HEK293 (cell line): ENCODE measurements around the gene TSPAN9.

Experiments used
- CTCF ChIA-PET: fragments of 350-600 bp; formaldehyde crosslinking; extraction: SDS; loops from one replicate; lab custom pipeline; 2021; ENCODE audit warnings: antibody characterized with exemption; lab: Yijun Ruan, JAX
- POLR2A ChIA-PET: fragments of 300-600 bp; formaldehyde crosslinking; extraction: SDS; loops from one replicate; lab custom pipeline; 2020; ENCODE audit warnings: antibody characterized with exemption, inconsistent platforms; lab: Yijun Ruan, JAX
- H3K27ac ChIP-seq: fragments of 200-500 bp; sonication (Bioruptor generic); 2 replicates; pipeline ENCODE4 v1.5.1; 2014; ENCODE audit warnings: low read depth, low read length, control low read depth, inconsistent platforms; ENCODE audit errors: extremely low read depth
- H3K36me3 ChIP-seq, 2 experiments: fragments of 200-500 bp in 1 of 2; sonication (Bioruptor generic) in 1 of 2; 1 replicate in 1 of 2; 2 replicates in 1 of 2; pipeline ENCODE4 v1.5.1; 2014 to 2017; ENCODE audit warnings: inconsistent platforms in 2 of 2, low read length in 2 of 2; ENCODE audit not compliant: control insufficient read depth in 2 of 2, insufficient read depth in 1 of 2
- H3K4me1 ChIP-seq: fragments of 200-500 bp; sonication (Bioruptor generic); 2 replicates; pipeline ENCODE4 v1.5.1; 2014; ENCODE audit warnings: mild to moderate bottlenecking, low read length, inconsistent platforms; ENCODE audit not compliant: control insufficient read depth, insufficient read depth
- H3K4me3 ChIP-seq: 2 replicates; pipeline ENCODE4 v1.5.1; 2011; ENCODE audit warnings: low read depth, mild to moderate bottlenecking, control low read depth, low read length, moderate library complexity
- H3K9me3 ChIP-seq: fragments of 200-500 bp; sonication (Bioruptor generic); 2 replicates; pipeline ENCODE4 v1.5.1; 2014; ENCODE audit warnings: low read depth, low read length, inconsistent platforms; ENCODE audit not compliant: control insufficient read depth, insufficient read depth
- KLF10 ChIP-seq: fragments of 450-650 bp; IDR thresholded peaks from 2 replicates; pipeline ENCODE4 v1.5.1; 2018; ENCODE audit warnings: missing biosample characterization, mild to moderate bottlenecking, missing genetic modification characterization
- MZF1 ChIP-seq: fragments of 450-650 bp; formaldehyde crosslinking; IDR thresholded peaks from 2 replicates; pipeline ENCODE4 v1.5.1; 2017; ENCODE audit warnings: missing biosample characterization, missing genetic modification characterization, borderline replicate concordance
- SCRT1 ChIP-seq: fragments of 450-650 bp; formaldehyde crosslinking; IDR thresholded peaks from 2 replicates; pipeline ENCODE4 v1.5.1; 2016; ENCODE audit warnings: missing biosample characterization, missing genetic modification characterization, borderline replicate concordance
- YY2 ChIP-seq: fragments of 450-650 bp; formaldehyde crosslinking; IDR thresholded peaks from 2 replicates; pipeline ENCODE4 v1.5.1; 2016; ENCODE audit warnings: missing biosample characterization, missing genetic modification characterization
- ZBTB1 ChIP-seq: fragments of 450-650 bp; formaldehyde crosslinking; IDR thresholded peaks from 2 replicates; pipeline ENCODE4 v1.5.1; 2016; ENCODE audit warnings: missing biosample characterization, missing genetic modification characterization
- ZBTB17 ChIP-seq: fragments of 450-650 bp; formaldehyde crosslinking; IDR thresholded peaks from 2 replicates; pipeline ENCODE4 v1.5.1; 2016; ENCODE audit warnings: missing biosample characterization, missing genetic modification characterization
- ZBTB44 ChIP-seq: fragments of 450-650 bp; IDR thresholded peaks from 2 replicates; pipeline ENCODE4 v1.5.1; 2018; ENCODE audit warnings: missing biosample characterization, mild to moderate bottlenecking, missing genetic modification characterization
- ZNF121 ChIP-seq: fragments of 450-650 bp; formaldehyde crosslinking; IDR thresholded peaks from 2 replicates; pipeline ENCODE4 v1.5.1; 2016; ENCODE audit warnings: missing biosample characterization, missing genetic modification characterization
- ZNF132 ChIP-seq: fragments of 450-650 bp; formaldehyde crosslinking; IDR thresholded peaks from 2 replicates; pipeline ENCODE4 v1.5.1; 2017; ENCODE audit warnings: missing biosample characterization, missing genetic modification characterization, borderline replicate concordance
- ZNF155 ChIP-seq: fragments of 450-650 bp; formaldehyde crosslinking; IDR thresholded peaks from 2 replicates; pipeline ENCODE4 v1.5.1; 2016; ENCODE audit warnings: missing biosample characterization, missing genetic modification characterization
- ZNF174 ChIP-seq: fragments of 450-650 bp; formaldehyde crosslinking; IDR thresholded peaks from 2 replicates; pipeline ENCODE4 v1.5.0; 2017; ENCODE audit warnings: missing biosample characterization, mild to moderate bottlenecking, missing genetic modification characterization
- ZNF2 ChIP-seq: fragments of 450-650 bp; formaldehyde crosslinking; IDR thresholded peaks from 2 replicates; pipeline ENCODE4 v1.5.1; 2016; ENCODE audit warnings: missing biosample characterization, missing genetic modification characterization
- ZNF202 ChIP-seq: fragments of 450-650 bp; formaldehyde crosslinking; IDR thresholded peaks from 2 replicates; pipeline ENCODE4 v1.5.1; 2016; ENCODE audit warnings: missing biosample characterization, missing genetic modification characterization, borderline replicate concordance
- ZNF335 ChIP-seq: fragments of 450-650 bp; formaldehyde crosslinking; conservative IDR thresholded peaks from 2 replicates; pipeline ENCODE4 v1.5.1; 2016; ENCODE audit warnings: missing biosample characterization, missing genetic modification characterization
- ZNF416 ChIP-seq: fragments of 450-650 bp; formaldehyde crosslinking; IDR thresholded peaks from 2 replicates; pipeline ENCODE4 v1.5.1; 2016; ENCODE audit warnings: missing biosample characterization, missing genetic modification characterization
- ZNF433 ChIP-seq: fragments of 450-650 bp; formaldehyde crosslinking; IDR thresholded peaks from 2 replicates; pipeline ENCODE4 v1.5.1; 2016; ENCODE audit warnings: missing biosample characterization, missing genetic modification characterization, low read depth
- ZNF654 ChIP-seq: fragments of 450-650 bp; formaldehyde crosslinking; IDR thresholded peaks from 2 replicates; pipeline ENCODE4 v1.5.1; 2016; ENCODE audit warnings: low read depth, missing biosample characterization, missing genetic modification characterization
- ZNF677 ChIP-seq: fragments of 450-650 bp; IDR thresholded peaks from 2 replicates; pipeline ENCODE4 v1.5.0; 2018; ENCODE audit warnings: missing biosample characterization, mild to moderate bottlenecking, missing genetic modification characterization, moderate library complexity
- ZNF747 ChIP-seq: fragments of 450-650 bp; formaldehyde crosslinking; IDR thresholded peaks from 2 replicates; pipeline ENCODE4 v1.5.1; 2016; ENCODE audit warnings: missing biosample characterization, missing genetic modification characterization
- ZNF792 ChIP-seq: fragments of 450-650 bp; formaldehyde crosslinking; IDR thresholded peaks from 2 replicates; pipeline ENCODE4 v1.5.1; 2016; ENCODE audit warnings: missing biosample characterization, missing genetic modification characterization
- TF ChIP-seq, protein P1 (sequence below): fragments of 450-650 bp; formaldehyde crosslinking; IDR thresholded peaks from 2 replicates; pipeline ENCODE4 v1.5.1; 2016; ENCODE audit warnings: missing biosample characterization, missing genetic modification characterization
- TF ChIP-seq, protein P2 (sequence below): fragments of 450-650 bp; formaldehyde crosslinking; IDR thresholded peaks from 2 replicates; pipeline ENCODE4 v1.5.1; 2017; ENCODE audit warnings: missing biosample characterization, missing genetic modification characterization

Gene TSPAN9

GRCh38 chr12:3207175-3207574, 130.0 kb downstream of the TSPAN9 start (continued):
- TF ChIP-seq, protein P1, sequence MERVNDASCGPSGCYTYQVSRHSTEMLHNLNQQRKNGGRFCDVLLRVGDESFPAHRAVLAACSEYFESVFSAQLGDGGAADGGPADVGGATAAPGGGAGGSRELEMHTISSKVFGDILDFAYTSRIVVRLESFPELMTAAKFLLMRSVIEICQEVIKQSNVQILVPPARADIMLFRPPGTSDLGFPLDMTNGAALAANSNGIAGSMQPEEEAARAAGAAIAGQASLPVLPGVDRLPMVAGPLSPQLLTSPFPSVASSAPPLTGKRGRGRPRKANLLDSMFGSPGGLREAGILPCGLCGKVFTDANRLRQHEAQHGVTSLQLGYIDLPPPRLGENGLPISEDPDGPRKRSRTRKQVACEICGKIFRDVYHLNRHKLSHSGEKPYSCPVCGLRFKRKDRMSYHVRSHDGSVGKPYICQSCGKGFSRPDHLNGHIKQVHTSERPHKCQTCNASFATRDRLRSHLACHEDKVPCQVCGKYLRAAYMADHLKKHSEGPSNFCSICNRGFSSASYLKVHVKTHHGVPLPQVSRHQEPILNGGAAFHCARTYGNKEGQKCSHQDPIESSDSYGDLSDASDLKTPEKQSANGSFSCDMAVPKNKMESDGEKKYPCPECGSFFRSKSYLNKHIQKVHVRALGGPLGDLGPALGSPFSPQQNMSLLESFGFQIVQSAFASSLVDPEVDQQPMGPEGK (tag by site-specific recombination), result no peak
- TF ChIP-seq MZF1, result no peak
- TF ChIP-seq, all 188 proteins: peak for 0

DNA sequence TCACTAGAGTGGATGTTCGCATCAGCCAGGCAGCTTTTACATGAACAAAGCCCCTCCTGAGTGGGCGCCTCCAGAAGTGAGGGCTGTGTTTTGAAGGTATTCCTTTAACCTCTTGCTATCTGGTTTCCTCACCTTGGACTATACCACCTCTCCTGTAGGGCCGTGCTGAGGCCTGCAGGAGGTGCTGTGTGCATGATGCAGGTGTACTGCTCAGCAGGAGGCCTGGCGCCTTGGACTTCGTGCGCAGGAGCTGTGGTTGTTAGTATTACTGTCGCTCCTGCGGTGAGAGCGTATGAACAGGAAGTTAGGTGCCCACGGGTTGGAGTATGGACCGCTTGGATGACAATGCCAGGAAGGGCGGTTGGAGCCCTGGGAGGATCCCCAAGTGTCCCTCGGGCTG, 130.7 kb downstream of the TSPAN9 start:
- Histone ChIP-seq H3K4me1 (no peaks in the 10 kb centered on the region), H3K4me3 (no peak overlapping the region), H3K36me3 (no peaks in the 10 kb centered on the region), H3K9me3 (no peaks in the 10 kb centered on the region), H3K27ac (no peak overlapping the region)
- POLR2A ChIA-PET, result no interaction called here
- 0 out of 2 replicates have a peak, but pooled peaks have one; percentile 62 for TF ChIP-seq ZNF2 (tag by site-specific recombination)
- peak; percentile 42; the same call in 1 of the 2 replicates for TF ChIP-seq ZNF654 (tag by site-specific recombination)
- TF ChIP-seq ZNF677 (tag by site-specific recombination), result no peak
- no peak for TF ChIP-seq ZNF132 (tag by site-specific recombination)
- no peak for TF ChIP-seq ZBTB44 (tag by site-specific recombination)
- CTCF ChIA-PET, result interaction anchor here (0.8 to 1.9 kb wide), 10 partner anchors 9 to 127 kb away, joined by 3 to 16 read pairs (median 4); no protein-coding TSS in a partner anchor

DNA sequence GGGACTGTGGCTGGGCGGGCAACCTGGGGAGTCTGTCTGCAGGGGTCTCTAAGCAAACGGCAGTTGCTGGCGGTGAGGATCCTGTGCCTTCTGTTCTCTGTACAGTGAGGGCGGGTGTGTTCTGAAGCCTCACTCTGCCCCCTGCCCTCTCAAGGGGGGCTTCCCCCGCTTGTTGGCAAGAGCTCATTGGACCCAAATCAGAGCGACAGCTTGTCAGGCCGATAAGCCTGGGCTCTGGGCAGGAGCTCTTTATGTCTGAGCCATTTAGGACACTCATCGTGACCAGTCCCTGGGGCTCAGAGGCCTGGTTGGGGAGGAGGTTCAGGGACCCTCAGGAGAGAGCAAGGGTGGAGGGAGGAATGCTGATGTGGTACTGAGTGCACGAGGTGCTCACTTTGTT, 136.0 kb downstream of the TSPAN9 start:
- Histone ChIP-seq H3K36me3 (no peaks in the 10 kb centered on the region), H3K9me3 (no peaks in the 10 kb centered on the region), H3K4me3 (no peak overlapping the region), H3K27ac (no peak overlapping the region), H3K4me1 (no peaks in the 10 kb centered on the region)
- TF ChIP-seq ZNF792, result no peak
- no peak for TF ChIP-seq YY2 (tag by site-specific recombination)
- no peak for TF ChIP-seq KLF10 (tag by site-specific recombination)
- no peak for TF ChIP-seq SCRT1 (tag by site-specific recombination)
- no peak for TF ChIP-seq ZNF202
- TF ChIP-seq ZNF155 (tag by site-specific recombination), result no peak
- TF ChIP-seq ZNF121, result no peak
- no peak for TF ChIP-seq ZNF335 (tag by site-specific recombination)
- TF ChIP-seq ZNF416 (tag by site-specific recombination), result no peak
- TF ChIP-seq ZNF747 (tag by site-specific recombination), result no peak
- TF ChIP-seq ZNF433, result no peak
- TF ChIP-seq ZNF174, result no peak
- TF ChIP-seq, protein P2, sequence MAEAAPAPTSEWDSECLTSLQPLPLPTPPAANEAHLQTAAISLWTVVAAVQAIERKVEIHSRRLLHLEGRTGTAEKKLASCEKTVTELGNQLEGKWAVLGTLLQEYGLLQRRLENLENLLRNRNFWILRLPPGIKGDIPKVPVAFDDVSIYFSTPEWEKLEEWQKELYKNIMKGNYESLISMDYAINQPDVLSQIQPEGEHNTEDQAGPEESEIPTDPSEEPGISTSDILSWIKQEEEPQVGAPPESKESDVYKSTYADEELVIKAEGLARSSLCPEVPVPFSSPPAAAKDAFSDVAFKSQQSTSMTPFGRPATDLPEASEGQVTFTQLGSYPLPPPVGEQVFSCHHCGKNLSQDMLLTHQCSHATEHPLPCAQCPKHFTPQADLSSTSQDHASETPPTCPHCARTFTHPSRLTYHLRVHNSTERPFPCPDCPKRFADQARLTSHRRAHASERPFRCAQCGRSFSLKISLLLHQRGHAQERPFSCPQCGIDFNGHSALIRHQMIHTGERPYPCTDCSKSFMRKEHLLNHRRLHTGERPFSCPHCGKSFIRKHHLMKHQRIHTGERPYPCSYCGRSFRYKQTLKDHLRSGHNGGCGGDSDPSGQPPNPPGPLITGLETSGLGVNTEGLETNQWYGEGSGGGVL, result no peak
- TF ChIP-seq ZBTB17 (tag by site-specific recombination), result no peak
- TF ChIP-seq ZBTB1 (tag by site-specific recombination), result no peak
- ChIA-PET CTCF (interaction anchor here (1.4 to 7.1 kb wide), 3 partner anchors 11 to 87 kb away, joined by 3 to 36 read pairs (median 4); no protein-coding TSS in a partner anchor), POLR2A (no interaction called here)
